Measurements from ENCODE around the gene LIFR.

DNA sequence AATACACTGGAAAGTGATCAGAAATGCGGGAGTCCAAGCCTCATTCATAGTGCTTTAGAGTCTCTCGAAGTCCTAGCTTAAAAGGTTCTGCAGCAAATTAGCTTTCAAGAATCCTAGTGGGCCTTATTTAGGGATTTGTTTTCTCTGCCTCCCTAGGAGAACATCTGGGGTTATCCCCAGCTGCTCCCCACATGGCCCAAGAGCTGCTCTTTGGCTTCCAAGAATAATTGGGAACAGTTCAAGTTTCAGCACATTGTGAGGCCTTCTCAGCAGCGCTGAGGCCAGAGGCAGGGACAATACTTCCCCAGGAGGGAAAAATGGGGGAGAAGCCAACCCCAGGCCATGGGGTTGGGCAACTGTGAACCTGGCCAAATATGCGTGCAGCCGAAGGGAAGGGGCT, 108.7 kb downstream of the LIFR start:
- TF ChIP-seq POLR2A (IDR thresholded peaks at IDR 0.05; ENCODE audit: low read depth, low read length) (no peak), CTCF (IDR thresholded peaks at IDR 0.05; ENCODE audit: extremely low read depth in 1 of 2, insufficient read depth in 1 of 2, low read depth in 1 of 2, low read length in 2 of 2) (no peak), JUN (IDR thresholded peaks at IDR 0.05; ENCODE audit: borderline replicate concordance, insufficient read depth, insufficient read length, low read depth) (no peak), POLR2AphosphoS5 (IDR thresholded peaks at IDR 0.05; ENCODE audit: insufficient read depth, low read depth, low read length) (no peak), GATA2 (IDR thresholded peaks at IDR 0.05; ENCODE audit: insufficient read depth, insufficient read length, low read depth, low read length) (no peak)
